GM13976 (cell line): ENCODE measurements around the gene CACNA2D3.

Experiments
- DNase-seq: peaks from one replicate; pipeline ENCODE4 v3.0.0; 2012; ENCODE audit warnings: low spot score
- in situ Hi-C: fragments of 300-500 bp; cut with MboI; formaldehyde crosslinking; loops from one replicate; pipeline ENCODE4 v1.12.0; 2022; ENCODE audit warnings: low sequenced_read_pairs, mixed read lengths, inconsistent platforms; ENCODE audit not compliant: unreplicated experiment
- TF ChIP-seq, protein P1 (sequence below): IDR thresholded peaks from 2 replicates; pipeline ENCODE4 v1.5.1; 2012; ENCODE audit warnings: borderline replicate concordance, mild to moderate bottlenecking; ENCODE audit not compliant: insufficient read depth; ENCODE audit errors: extremely low read depth, missing control alignments, control extremely low read depth

Gene CACNA2D3

DNA sequence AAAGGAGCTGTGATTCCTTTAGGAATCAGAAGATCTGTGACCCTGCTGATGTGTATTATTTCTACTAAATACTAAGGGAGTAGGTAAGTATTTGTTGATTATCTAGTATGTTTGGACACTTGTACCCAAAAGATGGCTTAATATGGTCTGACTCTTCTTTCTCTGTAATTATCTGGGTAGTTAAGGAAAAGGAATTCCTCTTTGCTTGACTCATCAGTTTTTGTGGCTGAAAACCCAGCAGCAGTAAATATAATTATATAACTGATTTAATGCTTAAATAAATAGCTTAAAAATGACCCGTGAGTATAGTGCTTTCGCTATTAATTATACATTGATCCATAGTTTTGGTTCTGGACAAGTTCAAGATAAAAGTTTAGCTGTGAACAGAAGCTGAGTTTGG is 649.7 kb downstream of the CACNA2D3 start:
- no peak for DNase-seq
- in situ Hi-C loops = no loop called here
- TF ChIP-seq, protein P1, sequence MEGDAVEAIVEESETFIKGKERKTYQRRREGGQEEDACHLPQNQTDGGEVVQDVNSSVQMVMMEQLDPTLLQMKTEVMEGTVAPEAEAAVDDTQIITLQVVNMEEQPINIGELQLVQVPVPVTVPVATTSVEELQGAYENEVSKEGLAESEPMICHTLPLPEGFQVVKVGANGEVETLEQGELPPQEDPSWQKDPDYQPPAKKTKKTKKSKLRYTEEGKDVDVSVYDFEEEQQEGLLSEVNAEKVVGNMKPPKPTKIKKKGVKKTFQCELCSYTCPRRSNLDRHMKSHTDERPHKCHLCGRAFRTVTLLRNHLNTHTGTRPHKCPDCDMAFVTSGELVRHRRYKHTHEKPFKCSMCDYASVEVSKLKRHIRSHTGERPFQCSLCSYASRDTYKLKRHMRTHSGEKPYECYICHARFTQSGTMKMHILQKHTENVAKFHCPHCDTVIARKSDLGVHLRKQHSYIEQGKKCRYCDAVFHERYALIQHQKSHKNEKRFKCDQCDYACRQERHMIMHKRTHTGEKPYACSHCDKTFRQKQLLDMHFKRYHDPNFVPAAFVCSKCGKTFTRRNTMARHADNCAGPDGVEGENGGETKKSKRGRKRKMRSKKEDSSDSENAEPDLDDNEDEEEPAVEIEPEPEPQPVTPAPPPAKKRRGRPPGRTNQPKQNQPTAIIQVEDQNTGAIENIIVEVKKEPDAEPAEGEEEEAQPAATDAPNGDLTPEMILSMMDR = no peak

DNA sequence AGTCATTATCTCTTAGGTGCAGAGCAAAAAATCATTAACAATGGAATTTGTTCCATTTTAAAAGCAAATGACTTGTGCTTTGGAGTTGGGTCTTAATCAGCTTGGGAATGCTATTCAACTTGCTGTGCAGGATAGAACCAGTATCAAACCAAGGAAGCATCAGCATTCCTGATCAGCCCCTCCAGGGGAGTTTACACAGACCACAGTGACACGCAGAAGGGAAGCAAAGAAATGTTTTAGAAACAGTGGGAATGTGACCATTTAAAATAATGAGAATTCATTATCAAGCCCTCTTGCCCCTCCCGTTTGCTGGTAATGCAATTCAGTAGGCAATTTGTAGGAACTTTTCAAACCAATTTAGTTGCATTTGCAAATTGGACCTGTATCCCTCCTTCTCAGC is 650.4 kb downstream of the CACNA2D3 start:
- DNase-seq = no peak
- TF ChIP-seq, protein P1 = no peak
- in situ Hi-C loops = no loop called here

DNA sequence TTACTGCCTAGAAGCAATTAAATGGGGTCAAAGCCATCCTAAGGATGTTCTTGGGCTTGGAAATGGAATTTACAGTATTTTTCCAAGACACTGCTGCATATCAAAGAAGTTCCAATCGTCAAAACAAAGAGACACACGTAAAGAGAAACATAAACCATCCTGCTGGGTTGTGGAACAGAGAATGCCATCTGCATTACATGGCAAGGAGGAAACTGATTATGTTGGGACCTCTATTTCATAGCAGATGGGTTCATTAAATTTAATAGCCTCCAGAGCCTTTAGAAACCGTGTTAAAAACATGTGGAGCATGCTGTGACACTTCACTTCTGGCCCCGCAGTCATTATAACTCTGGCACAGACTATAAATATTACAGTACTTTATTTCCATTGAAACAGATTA is 650.9 kb downstream of the CACNA2D3 start:
- DNase-seq = no peak
- TF ChIP-seq, protein P1 = no peak
- in situ Hi-C loops = no loop called here

DNA sequence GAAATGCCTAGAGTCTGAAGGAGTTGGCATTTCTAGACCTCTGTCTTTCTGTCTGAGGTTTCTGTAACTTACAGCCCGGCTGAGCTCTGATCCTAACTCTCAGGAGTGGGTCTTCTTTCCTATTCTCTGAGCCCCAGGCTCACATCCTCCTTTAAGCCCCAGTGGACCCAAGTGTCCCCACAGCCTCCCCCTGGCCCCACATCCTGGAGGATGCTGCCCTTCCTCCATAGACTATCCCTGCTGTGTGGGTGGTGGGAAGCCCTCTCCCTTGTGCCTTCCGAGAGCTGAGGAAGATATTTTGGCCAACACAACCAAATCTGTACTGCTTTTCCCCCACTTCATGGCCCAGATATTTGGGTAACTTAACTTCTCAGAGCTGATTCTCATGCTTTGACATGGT is 654.2 kb downstream of the CACNA2D3 start:
- TF ChIP-seq, protein P1 = no peak
- in situ Hi-C loops = no loop called here
- DNase-seq = no peak

DNA sequence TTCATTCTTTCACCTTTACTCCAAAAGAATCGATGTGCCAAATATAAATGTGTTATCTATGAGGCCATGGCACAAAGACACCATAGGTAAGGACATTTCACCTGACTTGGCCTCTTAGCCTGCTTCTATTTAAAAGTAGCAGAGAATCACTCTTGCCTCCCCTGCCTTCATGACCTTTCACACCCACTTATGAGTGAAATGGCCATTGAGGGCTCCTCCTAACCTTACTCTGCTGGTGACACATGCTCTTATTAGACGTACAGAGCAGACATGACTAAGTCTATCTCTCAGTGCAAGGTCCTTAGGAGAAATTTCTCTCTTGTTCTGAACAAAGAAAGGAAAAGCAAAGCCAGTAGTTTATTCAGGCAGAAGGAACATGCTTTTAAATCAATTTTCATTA is 654.8 kb downstream of the CACNA2D3 start:
- DNase-seq = no peak
- TF ChIP-seq, protein P1 = no peak
- in situ Hi-C loops = no loop called here

DNA sequence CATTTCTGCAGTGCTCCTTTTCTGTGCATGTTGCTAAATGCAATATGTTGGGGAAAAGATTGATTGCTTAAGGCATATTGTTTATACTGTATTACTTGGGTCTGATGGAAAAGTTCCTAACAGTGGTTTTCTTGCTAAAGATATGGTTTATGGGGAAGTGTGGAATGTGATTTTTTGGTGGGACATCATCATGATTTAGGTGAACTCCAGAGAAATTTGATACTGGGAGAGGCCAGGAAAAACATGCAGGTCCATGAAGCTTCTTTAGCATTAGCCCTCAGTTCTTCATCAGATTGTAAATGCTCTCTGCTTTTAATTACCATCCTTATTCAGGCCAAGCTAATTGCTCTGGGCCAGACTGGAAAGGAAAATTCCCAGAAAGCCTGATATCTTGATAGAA is 658.0 kb downstream of the CACNA2D3 start:
- TF ChIP-seq, protein P1 = no peak
- DNase-seq = no peak
- in situ Hi-C loops = no loop called here

DNA sequence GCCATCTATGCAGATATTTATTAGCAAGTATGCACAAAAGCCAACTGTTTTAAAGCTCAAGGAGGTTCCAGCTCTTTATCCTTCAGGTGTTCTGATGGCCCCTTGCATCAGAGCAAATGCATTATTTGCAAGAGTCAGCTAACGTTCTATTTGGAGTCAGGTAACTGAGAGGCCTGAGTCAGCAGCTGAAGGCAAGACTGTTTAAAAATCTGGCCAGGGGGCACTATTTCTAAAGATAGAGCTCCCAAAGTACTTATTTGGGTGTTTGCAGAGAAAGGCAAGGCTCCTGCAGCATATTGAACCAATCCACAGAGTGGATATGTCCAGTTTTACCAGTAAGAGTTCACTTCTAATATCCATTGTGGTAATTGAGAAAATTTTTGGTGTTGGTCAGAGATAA is 659.4 kb downstream of the CACNA2D3 start:
- in situ Hi-C loops = no loop called here
- no peak for DNase-seq
- TF ChIP-seq, protein P1 = no peak
